Mesenchymal stem cell (in vitro differentiated cells and primary cell): ENCODE measurements around the gene PGK1.

ENCODE experiments used
- DNase-seq: peaks from one replicate; pipeline ENCODE4 v3.0.0-alpha.2; 2013
- H2AFZ ChIP-seq: one replicate; pipeline ENCODE4 v1.6.1; 2013; ENCODE audit warnings: low read depth, mild to moderate bottlenecking, control low read depth, inconsistent platforms, low read length, moderate library complexity
- H2AK5ac ChIP-seq: 2 replicates; pipeline ENCODE4 v1.6.1; 2013; ENCODE audit warnings: low read length, moderate library complexity, mild to moderate bottlenecking, inconsistent platforms; ENCODE audit not compliant: severe bottlenecking
- H2BK120ac ChIP-seq: one replicate; pipeline ENCODE4 v1.6.1; 2013; ENCODE audit warnings: low read depth, mild to moderate bottlenecking, inconsistent platforms, low read length, moderate library complexity
- H2BK12ac ChIP-seq, 2 experiments: one replicate each; pipeline ENCODE4 v1.6.1; 2013; ENCODE audit warnings: inconsistent platforms in 2 of 2, low read length in 2 of 2, mild to moderate bottlenecking in 2 of 2, moderate library complexity in 2 of 2, control low read depth in 1 of 2
- H2BK15ac ChIP-seq: one replicate; pipeline ENCODE4 v1.6.1; 2013; ENCODE audit warnings: mild to moderate bottlenecking, low read depth, inconsistent platforms; ENCODE audit not compliant: poor library complexity, severe bottlenecking
- H2BK5ac ChIP-seq: 2 replicates; pipeline ENCODE4 v1.6.1; 2013; ENCODE audit warnings: low read depth, mild to moderate bottlenecking, low read length, control low read depth, inconsistent platforms; ENCODE audit not compliant: poor library complexity, severe bottlenecking
- H3K14ac ChIP-seq, 2 experiments: one replicate each; pipeline ENCODE4 v1.6.1; 2013; ENCODE audit warnings: inconsistent platforms in 2 of 2, low read length in 2 of 2, control low read depth in 1 of 2, mild to moderate bottlenecking in 1 of 2, moderate library complexity in 1 of 2
- H3K18ac ChIP-seq, 2 experiments: one replicate each; pipeline ENCODE4 v1.6.1; 2013; ENCODE audit warnings: inconsistent platforms in 2 of 2, low read length in 2 of 2, control low read depth in 1 of 2, low read depth in 1 of 2, mild to moderate bottlenecking in 1 of 2
- H3K23ac ChIP-seq, 2 experiments: one replicate each; pipeline ENCODE4 v1.6.1; 2013; ENCODE audit warnings: inconsistent platforms in 2 of 2, low read length in 2 of 2, mild to moderate bottlenecking in 2 of 2, moderate library complexity in 2 of 2, control low read depth in 1 of 2
- H3K27ac ChIP-seq: 2 replicates; pipeline ENCODE4 v1.5.1; 2013; ENCODE audit warnings: mild to moderate bottlenecking, moderate library complexity, low read length, control low read depth, inconsistent platforms; ENCODE audit not compliant: poor library complexity, severe bottlenecking
- H3K27me3 ChIP-seq, 2 experiments: 2 replicates each; pipeline versions ENCODE4 v1.6.1 to v1.7.0; 2013; ENCODE audit warnings: low read length in 2 of 2, mild to moderate bottlenecking in 2 of 2, moderate library complexity in 2 of 2, control low read depth in 1 of 2, inconsistent platforms in 1 of 2; ENCODE audit not compliant: control insufficient read depth in 1 of 2, insufficient read depth in 1 of 2
- H3K36me3 ChIP-seq, 2 experiments: 2 replicates each; pipeline versions ENCODE4 v1.6.1 to v1.7.0; 2013; ENCODE audit warnings: low read length in 2 of 2, control low read depth in 1 of 2, inconsistent platforms in 1 of 2, low read depth in 1 of 2, mild to moderate bottlenecking in 1 of 2; ENCODE audit not compliant: insufficient read depth in 2 of 2, control insufficient read depth in 1 of 2
- H3K4ac ChIP-seq, 2 experiments: one replicate each; pipeline ENCODE4 v1.6.1; 2013; ENCODE audit warnings: inconsistent platforms in 2 of 2, low read length in 2 of 2, mild to moderate bottlenecking in 2 of 2, moderate library complexity in 2 of 2, control low read depth in 1 of 2, low read depth in 1 of 2
- H3K4me1 ChIP-seq: 2 replicates; pipeline ENCODE4 v1.6.1; 2013; ENCODE audit warnings: low read depth, low read length, control low read depth; ENCODE audit not compliant: control insufficient read depth, insufficient read depth
- H3K4me2 ChIP-seq: 2 replicates; pipeline ENCODE4 v1.6.1; 2013; ENCODE audit warnings: low read length, mild to moderate bottlenecking, inconsistent platforms; ENCODE audit not compliant: poor library complexity, severe bottlenecking
- H3K4me3 ChIP-seq, 2 experiments: 2 replicates each; pipeline versions ENCODE4 v1.5.1 to v1.7.0; 2013; ENCODE audit warnings: low read length in 2 of 2, mild to moderate bottlenecking in 2 of 2, control low read depth in 1 of 2, low read depth in 1 of 2; ENCODE audit not compliant: insufficient read depth in 1 of 2
- H3K79me1 ChIP-seq: replicated peaks from 2 replicates; pipeline ENCODE4 v1.6.1; 2013; ENCODE audit warnings: mild to moderate bottlenecking, control low read depth, low read length, inconsistent platforms; ENCODE audit not compliant: poor library complexity, severe bottlenecking
- H3K9ac ChIP-seq: 2 replicates; pipeline ENCODE4 v1.7.0; 2013; ENCODE audit warnings: mild to moderate bottlenecking, low read length, moderate library complexity
- H3K9me3 ChIP-seq: 2 replicates; pipeline ENCODE4 v1.7.0; 2013; ENCODE audit warnings: mild to moderate bottlenecking, low read length; ENCODE audit not compliant: control insufficient read depth
- H4K8ac ChIP-seq: one replicate; pipeline ENCODE4 v1.6.1; 2013; ENCODE audit warnings: inconsistent platforms, mild to moderate bottlenecking, low read length, moderate library complexity
- H4K91ac ChIP-seq: one replicate; pipeline ENCODE4 v1.6.1; 2013; ENCODE audit warnings: mild to moderate bottlenecking, low read length, inconsistent platforms
- WGBS: methylation state at CpG from one replicate; pipeline ENCODE4 v1.1.7; 2013; ENCODE audit warnings: mixed read lengths; 5-methylcytosine and 5-hydroxymethylcytosine counted together

Gene PGK1

DNA sequence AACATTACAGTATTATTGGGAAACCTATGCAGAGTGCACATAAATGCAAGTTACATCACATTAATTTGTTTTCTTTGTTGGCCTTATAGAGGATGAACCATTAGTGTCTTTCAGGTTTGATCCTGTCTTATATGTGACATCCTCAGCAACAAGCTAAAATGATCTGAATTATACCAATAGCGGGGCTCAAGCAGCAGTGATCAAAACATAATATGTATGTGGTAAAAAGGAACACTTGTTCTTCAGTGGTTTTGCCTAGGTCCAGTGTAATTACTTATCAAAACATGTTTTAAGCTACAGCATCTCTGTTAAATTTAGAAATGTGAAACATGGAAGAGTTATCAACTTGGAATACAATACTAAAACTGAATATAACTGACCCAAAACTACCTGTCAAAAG lies 26.3 kb downstream of the PGK1 start:
- H2BK5ac ChIP-seq, result no peak overlapping the region
- H3K14ac ChIP-seq, result no peak overlapping the region
- no peaks in the 10 kb centered on the region for H3K79me1 ChIP-seq
- H3K4me1 ChIP-seq, result no peaks in the 10 kb centered on the region
- no peak overlapping the region for H3K27ac ChIP-seq
- WGBS, result no CpG with 5 or more reads among the region's 1 CpG
- H3K36me3 ChIP-seq, result peaks cover 0 to 73% of the 10 kb centered on the region in 2 experiments
- no peak overlapping the region for H2BK120ac ChIP-seq
- no peak overlapping the region for H3K23ac ChIP-seq
- no peak overlapping the region for H4K8ac ChIP-seq
- H3K4me2 ChIP-seq, result no peak overlapping the region
- no peaks in the 10 kb centered on the region for H3K27me3 ChIP-seq
- no peak overlapping the region for H4K91ac ChIP-seq
- H2AFZ ChIP-seq, result no peak overlapping the region
- no peak overlapping the region for H3K9ac ChIP-seq
- no peak overlapping the region for H3K4ac ChIP-seq
- no peak overlapping the region for H3K18ac ChIP-seq
- no peak overlapping the region for H3K4me3 ChIP-seq
- no peak overlapping the region for H2BK12ac ChIP-seq
- DNase-seq, result no peak
- H2BK15ac ChIP-seq, result no peak overlapping the region
- H2AK5ac ChIP-seq, result no peak overlapping the region
- no peaks in the 10 kb centered on the region for H3K9me3 ChIP-seq

DNA sequence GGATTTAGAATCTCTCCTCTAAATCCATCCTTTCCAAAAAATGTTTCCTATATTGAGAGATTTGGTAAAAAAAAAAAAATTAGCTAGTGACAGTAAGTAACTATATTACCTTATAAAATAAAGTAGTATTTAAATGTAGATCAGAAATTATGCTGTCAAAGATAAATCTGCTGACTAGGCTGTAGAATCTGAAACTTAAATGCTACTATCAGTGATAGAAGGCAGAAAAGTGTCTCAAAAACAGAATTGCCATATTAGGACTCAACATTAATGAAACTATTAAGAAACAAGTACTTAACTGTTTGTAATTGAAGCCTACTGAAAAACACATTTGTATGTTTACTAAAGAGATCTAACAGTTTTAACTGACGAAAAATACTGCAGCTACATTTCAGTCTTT lies 27.1 kb downstream of the PGK1 start:
- no peak overlapping the region for H3K23ac ChIP-seq
- no peak for DNase-seq
- H3K9me3 ChIP-seq, result no peaks in the 10 kb centered on the region
- H2BK15ac ChIP-seq, result no peak overlapping the region
- no peak overlapping the region for H3K18ac ChIP-seq
- no peak overlapping the region for H3K4me3 ChIP-seq
- peaks cover 0 to 66% of the 10 kb centered on the region in 2 experiments for H3K36me3 ChIP-seq
- H3K27me3 ChIP-seq, result no peaks in the 10 kb centered on the region
- H2BK5ac ChIP-seq, result no peak overlapping the region
- H3K14ac ChIP-seq, result no peak overlapping the region
- no peaks in the 10 kb centered on the region for H3K4me1 ChIP-seq
- H3K4ac ChIP-seq, result no peak overlapping the region
- H3K79me1 ChIP-seq, result no peaks in the 10 kb centered on the region
- no CpG with 5 or more reads among the region's 1 CpG for WGBS
- no peak overlapping the region for H4K8ac ChIP-seq
- H2BK120ac ChIP-seq, result no peak overlapping the region
- no peak overlapping the region for H3K4me2 ChIP-seq
- H2AK5ac ChIP-seq, result no peak overlapping the region
- no peak overlapping the region for H4K91ac ChIP-seq
- H3K9ac ChIP-seq, result no peak overlapping the region
- no peak overlapping the region for H2BK12ac ChIP-seq
- no peak overlapping the region for H2AFZ ChIP-seq
- H3K27ac ChIP-seq, result no peak overlapping the region

DNA sequence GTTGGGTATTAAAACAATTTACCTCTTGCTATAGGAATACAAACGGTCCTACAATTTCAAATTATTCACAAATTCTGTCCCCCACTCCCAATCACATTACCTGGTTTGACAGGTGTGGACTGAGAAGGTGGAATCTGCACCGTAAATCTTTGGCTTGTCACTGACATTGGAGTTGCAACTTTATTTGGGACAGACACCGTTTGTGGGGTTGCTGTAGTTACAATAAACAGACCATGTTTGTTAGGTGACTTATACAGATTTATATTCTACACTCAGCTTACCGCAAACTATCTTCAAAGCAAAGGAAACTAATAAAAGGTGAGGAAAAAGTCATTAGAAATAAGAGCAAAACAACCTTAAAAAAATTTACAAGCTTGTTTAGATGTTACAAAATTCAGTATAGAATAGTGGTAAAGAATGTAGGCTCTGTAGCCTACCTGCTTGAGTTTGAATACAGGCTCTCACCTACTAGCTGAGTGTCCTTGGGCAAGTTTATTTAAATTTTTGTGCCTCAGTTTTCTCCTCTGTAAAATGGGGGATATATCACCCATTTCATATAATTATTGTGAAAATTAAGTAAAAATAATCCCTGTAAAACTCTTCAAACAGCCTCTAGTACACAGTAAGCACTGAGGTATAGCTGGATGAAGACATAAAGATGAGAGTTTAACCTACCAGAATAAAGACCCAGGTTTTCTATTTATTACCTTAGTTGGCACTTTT lies 29.4 kb downstream of the PGK1 start:
- no peak overlapping the region for H3K4ac ChIP-seq
- no peak for DNase-seq
- H3K9me3 ChIP-seq, result no peaks in the 10 kb centered on the region
- no peak overlapping the region for H2BK12ac ChIP-seq
- H4K8ac ChIP-seq, result no peak overlapping the region
- peaks cover 0 to 47% of the 10 kb centered on the region in 2 experiments for H3K36me3 ChIP-seq
- no peak overlapping the region for H3K4me3 ChIP-seq
- H3K14ac ChIP-seq, result no peak overlapping the region
- no peaks in the 10 kb centered on the region for H3K27me3 ChIP-seq
- H2BK15ac ChIP-seq, result no peak overlapping the region
- no peak overlapping the region for H2AK5ac ChIP-seq
- no peak overlapping the region for H2BK5ac ChIP-seq
- H4K91ac ChIP-seq, result no peak overlapping the region
- no peak overlapping the region for H2BK120ac ChIP-seq
- no peak overlapping the region for H3K4me2 ChIP-seq
- no peak overlapping the region for H2AFZ ChIP-seq
- H3K27ac ChIP-seq, result no peak overlapping the region
- peaks cover under 1% of the 10 kb centered on the region for H3K4me1 ChIP-seq
- H3K79me1 ChIP-seq, result no peaks in the 10 kb centered on the region
- H3K18ac ChIP-seq, result no peak overlapping the region
- WGBS, result no CpG with 5 or more reads among the region's 4 CpGs
- no peak overlapping the region for H3K23ac ChIP-seq
- H3K9ac ChIP-seq, result no peak overlapping the region

DNA sequence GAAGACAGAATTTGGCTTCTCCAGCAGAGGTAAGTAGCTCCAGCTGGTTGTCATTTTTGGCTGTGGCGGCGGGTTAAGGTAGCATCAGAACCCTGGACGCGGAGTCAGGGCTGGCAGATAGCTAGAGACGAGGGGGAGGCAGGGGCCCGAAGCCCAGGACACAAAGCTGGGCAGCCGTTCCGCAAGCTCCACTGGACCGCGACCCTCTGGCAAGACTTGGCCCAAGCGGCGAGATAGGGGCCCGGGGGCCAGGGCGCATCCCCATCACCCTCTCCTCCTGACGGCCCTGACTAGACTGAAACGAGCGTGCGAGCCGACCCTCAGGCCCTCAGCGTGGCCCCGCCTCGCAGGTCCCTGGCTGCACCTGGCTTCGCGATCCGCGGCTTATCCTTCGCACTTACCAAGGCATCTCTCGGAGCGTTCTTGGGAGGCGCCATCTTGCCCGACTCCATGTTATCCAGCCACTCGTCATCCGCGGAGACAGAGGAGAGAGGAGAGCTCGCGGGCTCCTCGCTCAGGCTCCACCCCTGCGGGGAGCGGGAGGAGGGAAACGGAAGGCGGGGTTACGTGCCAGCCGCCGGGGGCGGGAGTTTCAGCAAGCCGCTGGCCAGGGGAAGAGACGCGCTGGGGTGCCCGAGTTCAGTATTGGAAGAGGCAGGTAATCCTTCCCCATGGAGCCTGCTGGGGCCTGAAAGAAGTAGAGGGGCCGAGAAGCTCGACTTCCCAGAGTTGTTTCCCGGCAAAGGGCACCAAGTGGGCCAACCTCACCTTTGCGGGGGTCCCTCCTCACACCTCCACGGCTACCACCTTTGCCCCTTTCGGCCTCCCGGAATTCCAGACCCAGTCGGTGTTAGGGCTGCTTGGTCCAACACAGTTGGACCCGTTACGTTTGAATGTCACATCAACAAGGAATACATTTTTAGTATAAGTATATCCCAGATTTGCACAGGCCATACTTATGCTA lies 35.4 kb downstream of the PGK1 start, which contains the start of gene TAF9B:
TSS of gene TAF9B (minus strand) at position 491 of the 964 bp plus-strand sequence. CDS start at position 452, 39 bp downstream.
- H3K4me3 ChIP-seq, result peak within 1 kb of the TSS; percentile 89 to 94
- H2BK120ac ChIP-seq, result no peak within 1 kb of the TSS
- peak within 1 kb of the TSS in 1 of 2 experiments; percentile 69 for H3K23ac ChIP-seq
- H3K79me1 ChIP-seq, result no peaks in the 10 kb centered on the region
- H3K14ac ChIP-seq, result peak within 1 kb of the TSS in 1 of 2 experiments; percentile 91
- WGBS, result 15% methylated on average over 37 of the region's 59 CpGs
- DNase-seq, result peak; percentile 85
- H3K4ac ChIP-seq, result peak within 1 kb of the TSS in 1 of 2 experiments; percentile 87
- no peak within 1 kb of the TSS for H2BK5ac ChIP-seq
- H3K4me1 ChIP-seq, result peaks cover 4% of the 10 kb centered on the region
- peak within 1 kb of the TSS; percentile 73 for H3K27ac ChIP-seq
- no peaks in the 10 kb centered on the region for H3K27me3 ChIP-seq
- H3K18ac ChIP-seq, result peak within 1 kb of the TSS; percentile 70 to 94
- H2AFZ ChIP-seq, result peak within 1 kb of the TSS; percentile 96
- H4K8ac ChIP-seq, result peak within 1 kb of the TSS; percentile 98
- H3K9ac ChIP-seq, result peak within 1 kb of the TSS; percentile 93
- no peaks in the 10 kb centered on the region for H3K9me3 ChIP-seq
- H2BK12ac ChIP-seq, result no peak within 1 kb of the TSS
- H2AK5ac ChIP-seq, result no peak within 1 kb of the TSS
- H3K4me2 ChIP-seq, result peak within 1 kb of the TSS; percentile 82
- H4K91ac ChIP-seq, result peak within 1 kb of the TSS; percentile 75
- peak within 1 kb of the TSS; percentile 83 for H2BK15ac ChIP-seq
- peaks cover 0 to 3% of the 10 kb centered on the region in 2 experiments for H3K36me3 ChIP-seq
